HepG2 (cell line): ENCODE results near the gene CACNA1D. TPM values are rescaled to one million over a fixed set of nuclear protein-coding genes. Genes with fewer than 3 reads are reported as not detected.

Experiments
- FOXK2 ChIP-seq: fragments of 450-650 bp; IDR thresholded peaks from 2 replicates; pipeline ENCODE4 v1.6.1; 2016
- KAT2B ChIP-seq: fragments of 150-350 bp; IDR thresholded peaks from 2 replicates; pipeline ENCODE4 v1.6.1; 2014; ENCODE audit warnings: low read depth, low read length, borderline replicate concordance
- KDM6A ChIP-seq: IDR thresholded peaks from 2 replicates; pipeline ENCODE4 v1.6.1; 2016; ENCODE audit warnings: low read depth
- LCORL ChIP-seq, 2 experiments: fragments of 450-650 bp in 1 of 2; sonication (generic) in 1 of 2; formaldehyde crosslinking in 1 of 2; IDR thresholded peaks; 2 replicates each; pipeline versions ENCODE4 v1.5.0 to v1.6.1; 2017 to 2020; ENCODE audit warnings: antibody characterized with exemption in 1 of 2, missing genetic modification reagents in 1 of 2
- NFYC ChIP-seq: IDR thresholded peaks from 2 replicates; pipeline ENCODE4 v1.6.1; 2016; ENCODE audit warnings: missing genetic modification reagents, missing compliant biosample characterization
- NR3C1 ChIP-seq: sonication (generic); formaldehyde crosslinking; IDR thresholded peaks from 2 replicates; pipeline ENCODE4 v1.4.0; 2020; ENCODE audit warnings: missing genetic modification reagents
- PHF21A ChIP-seq: sonication (generic); formaldehyde crosslinking; IDR thresholded peaks from 2 replicates; pipeline ENCODE4 v1.5.0; 2020; ENCODE audit warnings: mild to moderate bottlenecking, missing genetic modification reagents
- RFX5 ChIP-seq: IDR thresholded peaks from 2 replicates; pipeline ENCODE4 v1.6.1; 2011; ENCODE audit warnings: low read depth, low read length, improper control_type of control experiment
- SIN3B ChIP-seq: fragments of 150-350 bp; IDR thresholded peaks from 2 replicates; pipeline ENCODE4 v1.6.1; 2014; ENCODE audit warnings: low read length
- SOX13 ChIP-seq, 3 experiments: fragments of 450-650 bp in 1 of 3; sonication (generic) in 1 of 3; formaldehyde crosslinking in 1 of 3; IDR thresholded peaks in 2 of 3; conservative IDR thresholded peaks in 1 of 3; 2 replicates each; pipeline versions ENCODE4 v1.5.0 to v1.6.1; 2016 to 2020; ENCODE audit warnings: antibody characterized with exemption in 1 of 3, mild to moderate bottlenecking in 1 of 3, missing compliant biosample characterization in 1 of 3, missing genetic modification reagents in 1 of 3, moderate library complexity in 1 of 3
- ZBTB8A ChIP-seq: sonication (generic); formaldehyde crosslinking; IDR thresholded peaks from 2 replicates; pipeline ENCODE4 v1.4.0; 2020; ENCODE audit warnings: mild to moderate bottlenecking, low read depth, missing genetic modification reagents, borderline replicate concordance
- ZNF224 ChIP-seq: sonication (generic); formaldehyde crosslinking; IDR thresholded peaks from 2 replicates; pipeline ENCODE4 v1.5.0; 2020; ENCODE audit warnings: mild to moderate bottlenecking, missing genetic modification reagents
- ZNF282 ChIP-seq: fragments of 450-650 bp; IDR thresholded peaks from 2 replicates; pipeline ENCODE4 v1.6.1; 2018; ENCODE audit not compliant: partially characterized antibody
- ZNF354B ChIP-seq: sonication (generic); formaldehyde crosslinking; IDR thresholded peaks from 2 replicates; pipeline ENCODE4 v1.8.0; 2022; ENCODE audit warnings: mild to moderate bottlenecking, missing genetic modification reagents
- ZNF775 ChIP-seq: sonication (generic); formaldehyde crosslinking; IDR thresholded peaks from 2 replicates; pipeline ENCODE4 v1.4.0; 2020; ENCODE audit warnings: missing genetic modification reagents, mild to moderate bottlenecking, moderate library complexity, borderline replicate concordance
- polyA plus RNA-seq, 8 experiments: library from polyadenylated mRNA; depleted of rRNA in 3 of 8; stranded (reverse) in 7 of 8; unstranded in 1 of 8; fragments of >200 nt; fragmentation: Illumina TruSeq in 4 of 8; extraction: Trizol in 4 of 8; gene quantifications; 2 replicates each; pipeline versions ENCODE4 v1.2.1 to v1.2.3, GENCODE V29; 2011 to 2016; ENCODE audit warnings: low read depth in 4 of 8, missing spikeins in 1 of 8, mixed read lengths in 1 of 8; ENCODE audit not compliant: insufficient read depth in 1 of 8
- total RNA-seq, 5 experiments: library from RNA; depleted of rRNA; stranded (reverse); fragments of >200 nt; fragmentation: Illumina TruSeq; extraction: Trizol; gene quantifications; 2 replicates each; pipeline ENCODE4 v1.2.3, GENCODE V29; 2016; ENCODE audit warnings: low read depth in 1 of 5
- TF ChIP-seq, protein P1 (sequence below): sonication (generic); formaldehyde crosslinking; IDR thresholded peaks from 2 replicates; pipeline ENCODE4 v1.8.0; 2022; ENCODE audit warnings: low read depth, missing genetic modification reagents
- TF ChIP-seq, protein P2 (sequence below): sonication (generic); formaldehyde crosslinking; IDR thresholded peaks from 2 replicates; pipeline ENCODE4 v1.4.0; 2020; ENCODE audit warnings: mild to moderate bottlenecking, missing genetic modification reagents, borderline replicate concordance
- TF ChIP-seq, protein P3 (sequence below): sonication (generic); formaldehyde crosslinking; IDR thresholded peaks from 2 replicates; pipeline ENCODE4 v1.4.0; 2020; ENCODE audit warnings: missing genetic modification reagents
- TF ChIP-seq, protein P4 (sequence below): IDR thresholded peaks from 2 replicates; pipeline ENCODE4 v1.6.1; 2016
- TF ChIP-seq, protein P5 (sequence below), 2 experiments: sonication (generic) in 1 of 2; formaldehyde crosslinking in 1 of 2; IDR thresholded peaks; 2 replicates each; pipeline versions ENCODE4 v1.4.0 to v1.6.1; 2018 to 2020; ENCODE audit warnings: missing genetic modification reagents in 2 of 2, borderline replicate concordance in 1 of 2, low read depth in 1 of 2, mild to moderate bottlenecking in 1 of 2, missing biosample characterization in 1 of 2

The CACNA1D gene
- total and polyA plus RNA-seq, 2 of the 13 experiments (the other 11 are each of a cell fraction or from before 2014, with no cell fraction given) = 0.26 to 0.38 TPM

DNA sequence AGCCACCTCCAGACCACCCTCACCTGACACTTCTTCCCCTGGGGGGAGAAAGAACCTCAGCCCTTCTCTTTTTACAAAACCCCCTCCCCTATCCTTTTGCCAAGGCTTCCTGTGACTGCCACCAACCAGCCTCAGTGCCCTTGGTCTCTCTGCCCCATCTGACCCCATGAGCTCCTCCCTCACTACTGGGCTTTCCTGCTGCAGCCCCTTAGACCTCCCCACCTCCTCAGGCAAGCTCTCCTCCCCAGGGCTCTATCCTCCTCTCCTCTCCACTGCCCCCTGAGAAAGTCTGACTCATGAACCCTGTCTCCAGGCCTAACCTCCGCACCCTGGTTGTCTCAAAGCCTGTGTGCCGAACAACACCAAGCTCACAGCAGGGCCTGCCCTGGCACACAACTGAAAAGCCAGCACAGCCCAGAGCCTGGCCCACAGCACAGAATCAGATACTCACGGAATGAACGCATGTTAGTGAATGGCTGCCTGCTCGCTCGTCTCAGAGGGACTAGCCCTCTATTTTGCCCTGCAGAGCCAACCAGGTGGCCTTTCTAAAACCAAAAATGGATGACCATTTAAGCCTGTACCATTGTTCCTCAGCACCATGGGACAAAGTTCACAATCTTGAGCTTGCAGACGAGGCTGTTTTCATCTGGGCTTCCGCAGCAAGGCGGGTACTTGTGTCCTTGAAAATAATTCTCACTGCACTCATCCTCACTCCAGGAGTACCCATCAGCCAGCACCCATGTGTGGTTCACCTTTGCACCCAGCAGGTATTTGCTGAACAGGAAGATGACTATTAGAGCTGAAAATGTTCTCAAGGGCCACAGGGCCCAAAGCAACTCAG is 350.1 kb downstream of the CACNA1D start (continued):
- TF ChIP-seq, protein P1, sequence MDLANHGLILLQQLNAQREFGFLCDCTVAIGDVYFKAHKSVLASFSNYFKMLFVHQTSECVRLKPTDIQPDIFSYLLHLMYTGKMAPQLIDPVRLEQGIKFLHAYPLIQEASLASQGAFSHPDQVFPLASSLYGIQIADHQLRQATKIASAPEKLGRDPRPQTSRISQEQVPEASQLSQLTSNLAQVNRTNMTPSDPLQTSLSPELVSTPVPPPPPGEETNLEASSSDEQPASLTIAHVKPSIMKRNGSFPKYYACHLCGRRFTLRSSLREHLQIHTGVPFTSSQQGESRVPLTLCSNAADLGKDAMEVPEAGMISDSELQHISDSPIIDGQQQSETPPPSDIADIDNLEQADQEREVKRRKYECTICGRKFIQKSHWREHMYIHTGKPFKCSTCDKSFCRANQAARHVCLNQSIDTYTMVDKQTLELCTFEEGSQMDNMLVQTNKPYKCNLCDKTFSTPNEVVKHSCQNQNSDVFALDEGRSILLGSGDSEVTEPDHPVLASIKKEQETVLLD (CRISPR knock-in tag) = 0 out of 2 replicates have a peak, but pooled peaks have one; percentile 19
- TF ChIP-seq, protein P2, sequence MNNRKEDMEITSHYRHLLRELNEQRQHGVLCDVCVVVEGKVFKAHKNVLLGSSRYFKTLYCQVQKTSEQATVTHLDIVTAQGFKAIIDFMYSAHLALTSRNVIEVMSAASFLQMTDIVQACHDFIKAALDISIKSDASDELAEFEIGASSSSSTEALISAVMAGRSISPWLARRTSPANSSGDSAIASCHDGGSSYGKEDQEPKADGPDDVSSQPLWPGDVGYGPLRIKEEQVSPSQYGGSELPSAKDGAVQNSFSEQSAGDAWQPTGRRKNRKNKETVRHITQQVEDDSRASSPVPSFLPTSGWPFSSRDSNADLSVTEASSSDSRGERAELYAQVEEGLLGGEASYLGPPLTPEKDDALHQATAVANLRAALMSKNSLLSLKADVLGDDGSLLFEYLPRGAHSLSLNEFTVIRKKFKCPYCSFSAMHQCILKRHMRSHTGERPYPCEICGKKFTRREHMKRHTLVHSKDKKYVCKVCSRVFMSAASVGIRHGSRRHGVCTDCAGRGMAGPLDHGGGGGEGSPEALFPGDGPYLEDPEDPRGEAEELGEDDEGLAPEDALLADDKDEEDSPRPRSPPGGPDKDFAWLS (CRISPR knock-in tag) = no peak
- TF ChIP-seq NR3C1 (CRISPR knock-in tag) = no peak
- TF ChIP-seq, protein P3, sequence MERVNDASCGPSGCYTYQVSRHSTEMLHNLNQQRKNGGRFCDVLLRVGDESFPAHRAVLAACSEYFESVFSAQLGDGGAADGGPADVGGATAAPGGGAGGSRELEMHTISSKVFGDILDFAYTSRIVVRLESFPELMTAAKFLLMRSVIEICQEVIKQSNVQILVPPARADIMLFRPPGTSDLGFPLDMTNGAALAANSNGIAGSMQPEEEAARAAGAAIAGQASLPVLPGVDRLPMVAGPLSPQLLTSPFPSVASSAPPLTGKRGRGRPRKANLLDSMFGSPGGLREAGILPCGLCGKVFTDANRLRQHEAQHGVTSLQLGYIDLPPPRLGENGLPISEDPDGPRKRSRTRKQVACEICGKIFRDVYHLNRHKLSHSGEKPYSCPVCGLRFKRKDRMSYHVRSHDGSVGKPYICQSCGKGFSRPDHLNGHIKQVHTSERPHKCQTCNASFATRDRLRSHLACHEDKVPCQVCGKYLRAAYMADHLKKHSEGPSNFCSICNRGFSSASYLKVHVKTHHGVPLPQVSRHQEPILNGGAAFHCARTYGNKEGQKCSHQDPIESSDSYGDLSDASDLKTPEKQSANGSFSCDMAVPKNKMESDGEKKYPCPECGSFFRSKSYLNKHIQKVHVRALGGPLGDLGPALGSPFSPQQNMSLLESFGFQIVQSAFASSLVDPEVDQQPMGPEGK (CRISPR knock-in tag) = peak; percentile 48
- TF ChIP-seq SIN3B = no peak
- no peak for TF ChIP-seq ZNF354B (CRISPR knock-in tag)
- no peak for TF ChIP-seq ZBTB8A (CRISPR knock-in tag)
- TF ChIP-seq NFYC = 0 out of 2 replicates have a peak, but pooled peaks have one; percentile 9
- TF ChIP-seq KAT2B = no peak
- TF ChIP-seq LCORL (IDR thresholded peaks at IDR 0.05) = no peak
- peak; percentile 29; the same call in 1 of the 2 replicates for TF ChIP-seq LCORL (CRISPR knock-in tag; IDR thresholded peaks at IDR 0.05)
- TF ChIP-seq KDM6A (CRISPR knock-in tag) = no peak
- no peak for TF ChIP-seq ZNF282
- no peak for TF ChIP-seq ZNF224
- TF ChIP-seq, protein P4, sequence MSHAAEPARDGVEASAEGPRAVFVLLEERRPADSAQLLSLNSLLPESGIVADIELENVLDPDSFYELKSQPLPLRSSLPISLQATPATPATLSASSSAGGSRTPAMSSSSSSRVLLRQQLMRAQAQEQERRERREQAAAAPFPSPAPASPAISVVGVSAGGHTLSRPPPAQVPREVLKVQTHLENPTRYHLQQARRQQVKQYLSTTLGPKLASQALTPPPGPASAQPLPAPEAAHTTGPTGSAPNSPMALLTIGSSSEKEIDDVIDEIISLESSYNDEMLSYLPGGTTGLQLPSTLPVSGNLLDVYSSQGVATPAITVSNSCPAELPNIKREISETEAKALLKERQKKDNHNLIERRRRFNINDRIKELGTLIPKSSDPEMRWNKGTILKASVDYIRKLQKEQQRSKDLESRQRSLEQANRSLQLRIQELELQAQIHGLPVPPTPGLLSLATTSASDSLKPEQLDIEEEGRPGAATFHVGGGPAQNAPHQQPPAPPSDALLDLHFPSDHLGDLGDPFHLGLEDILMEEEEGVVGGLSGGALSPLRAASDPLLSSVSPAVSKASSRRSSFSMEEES (CRISPR knock-in tag) = no peak
- TF ChIP-seq PHF21A (CRISPR knock-in tag) = peak; percentile 86
- no peak for TF ChIP-seq FOXK2
- TF ChIP-seq RFX5 = no peak
- no peak for TF ChIP-seq ZNF775 (CRISPR knock-in tag)
- TF ChIP-seq SOX13 (IDR thresholded peaks at IDR 0.05) = no peak
- peak in 1 of 2 experiments; percentile 81; a peak in 2 of 4 replicates for TF ChIP-seq SOX13 (CRISPR knock-in tag; conservative IDR thresholded peaks at IDR 0.05 in 1 of 2, IDR thresholded peaks at IDR 0.05 in 1 of 2)
- TF ChIP-seq, protein P5, sequence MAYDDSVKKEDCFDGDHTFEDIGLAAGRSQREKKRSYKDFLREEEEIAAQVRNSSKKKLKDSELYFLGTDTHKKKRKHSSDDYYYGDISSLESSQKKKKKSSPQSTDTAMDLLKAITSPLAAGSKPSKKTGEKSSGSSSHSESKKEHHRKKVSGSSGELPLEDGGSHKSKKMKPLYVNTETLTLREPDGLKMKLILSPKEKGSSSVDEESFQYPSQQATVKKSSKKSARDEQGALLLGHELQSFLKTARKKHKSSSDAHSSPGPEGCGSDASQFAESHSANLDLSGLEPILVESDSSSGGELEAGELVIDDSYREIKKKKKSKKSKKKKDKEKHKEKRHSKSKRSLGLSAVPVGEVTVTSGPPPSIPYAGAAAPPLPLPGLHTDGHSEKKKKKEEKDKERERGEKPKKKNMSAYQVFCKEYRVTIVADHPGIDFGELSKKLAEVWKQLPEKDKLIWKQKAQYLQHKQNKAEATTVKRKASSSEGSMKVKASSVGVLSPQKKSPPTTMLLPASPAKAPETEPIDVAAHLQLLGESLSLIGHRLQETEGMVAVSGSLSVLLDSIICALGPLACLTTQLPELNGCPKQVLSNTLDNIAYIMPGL (CRISPR knock-in tag; IDR thresholded peaks at IDR 0.05; ENCODE audit: borderline replicate concordance in 1 of 2, low read depth in 1 of 2) = peak; percentile 29 to 70; a peak in 2 of 4 replicates
